B cell (primary cell): ENCODE data around the gene FABP3. TPM values are rescaled to one million over a fixed set of nuclear protein-coding genes. Genes with fewer than 3 reads are reported as not detected.

ENCODE experiments used
- ATAC-seq: fragments of 200-7000 bp; cut with Tn5 transposase; one replicate; pipeline ENCODE4 v1.10.0; 2021; ENCODE audit warnings: low read depth, mild to moderate bottlenecking, moderate number of reproducible peaks, moderate library complexity
- CTCF ChIA-PET: fragments of 350-600 bp; sonication (Branson Sonifier 250); formaldehyde crosslinking; loops from one replicate; lab custom pipeline; 2021; ENCODE audit warnings: antibody characterized with exemption, inconsistent platforms; lab: Charles Lee
- POLR2A ChIA-PET: fragments of 350-600 bp; sonication (Branson Sonifier 250); formaldehyde crosslinking; loops from one replicate; lab custom pipeline; 2021; ENCODE audit warnings: antibody characterized with exemption; lab: Charles Lee
- DNase-seq: peaks from one replicate; pipeline ENCODE4 v3.0.0; 2013
- H2AFZ ChIP-seq: 2 replicates; pipeline ENCODE4 v1.6.1; 2012; ENCODE audit warnings: mild to moderate bottlenecking, low read depth, low read length; ENCODE audit not compliant: insufficient read depth, poor library complexity, severe bottlenecking
- H3K27ac ChIP-seq, 2 donors: 1 replicate in 1 of 2; 2 replicates in 1 of 2; pipeline ENCODE4 v1.5.1; 2012 to 2013; ENCODE audit warnings: low read length in 2 of 2, mild to moderate bottlenecking in 2 of 2, moderate library complexity in 1 of 2
- H3K27me3 ChIP-seq, 4 experiments: fragments of 200-600 bp in 1 of 4; sonication (generic) in 1 of 4; replicated peaks in 1 of 4; 1 replicate in 2 of 4; 2 replicates in 2 of 4; pipeline versions ENCODE4 v1.6.1 to v1.7.0; 2013 to 2016; ENCODE audit warnings: low read length in 3 of 4, mild to moderate bottlenecking in 2 of 4, mixed read lengths in 1 of 4, moderate library complexity in 1 of 4; ENCODE audit not compliant: insufficient read depth in 4 of 4, control insufficient read depth in 3 of 4; ENCODE audit errors: control extremely low read depth in 1 of 4
- H3K36me3 ChIP-seq, 2 experiments: replicated peaks in 1 of 2; 1 replicate in 1 of 2; 2 replicates in 1 of 2; pipeline versions ENCODE4 v1.6.1 to v1.7.1; 2013; ENCODE audit warnings: low read length in 1 of 2; ENCODE audit not compliant: insufficient read depth in 2 of 2, control insufficient read depth in 1 of 2; ENCODE audit errors: control extremely low read depth in 1 of 2, extremely low read depth in 1 of 2
- H3K4me1 ChIP-seq, 2 donors: fragments of 200-600 bp in 1 of 2; sonication (generic) in 1 of 2; 1 replicate in 1 of 2; 2 replicates in 1 of 2; pipeline versions ENCODE4 v1.5.1 to v1.6.1; 2013 to 2017; ENCODE audit warnings: low read length in 2 of 2; ENCODE audit not compliant: control insufficient read depth in 2 of 2, insufficient read depth in 2 of 2
- H3K4me2 ChIP-seq: replicated peaks from 2 replicates; pipeline ENCODE3; 2012; ENCODE audit warnings: mild to moderate bottlenecking, low read depth, low read length; ENCODE audit not compliant: poor library complexity, severe bottlenecking
- H3K4me3 ChIP-seq, 5 experiments: fragments of 200-600 bp in 1 of 5; sonication (generic) in 1 of 5; 1 replicate in 3 of 5; 2 replicates in 2 of 5; pipeline versions ENCODE4 v1.5.1 to v1.7.0; 2011 to 2016; ENCODE audit warnings: low read length in 4 of 5, mild to moderate bottlenecking in 4 of 5, low read depth in 2 of 5, control low read depth in 1 of 5, moderate library complexity in 1 of 5; ENCODE audit not compliant: insufficient read depth in 1 of 5; ENCODE audit errors: control extremely low read depth in 1 of 5, extremely low read depth in 1 of 5
- H3K79me2 ChIP-seq: fragments of 200-600 bp; sonication (generic); one replicate; pipeline ENCODE4 v1.6.0; 2016; ENCODE audit warnings: low read length; ENCODE audit not compliant: control insufficient read depth, insufficient read depth
- H3K9ac ChIP-seq: fragments of 200-600 bp; sonication (generic); 2 replicates; pipeline ENCODE4 v1.6.1; 2017; ENCODE audit warnings: mild to moderate bottlenecking, low read length, moderate library complexity
- H3K9me3 ChIP-seq, 3 donors: one replicate each; pipeline versions ENCODE4 v1.6.1 to v1.7.1; 2013; ENCODE audit warnings: low read length in 2 of 3; ENCODE audit not compliant: control insufficient read depth in 2 of 3, insufficient read depth in 1 of 3; ENCODE audit errors: control extremely low read depth in 1 of 3
- H4K20me1 ChIP-seq: 2 replicates; pipeline ENCODE4 v1.6.0; 2012; ENCODE audit warnings: mild to moderate bottlenecking, low read length; ENCODE audit not compliant: insufficient read depth, control insufficient read depth, poor library complexity, severe bottlenecking
- H3K27ac Mint-ChIP-seq: one replicate; pipeline ENCODE4 v1.8.0; 2021; ENCODE audit warnings: mixed read lengths
- H3K27me3 Mint-ChIP-seq: one replicate; pipeline ENCODE4 v1.8.0; 2021; ENCODE audit warnings: mixed read lengths
- H3K4me1 Mint-ChIP-seq: one replicate; pipeline ENCODE4 v1.8.0; 2021; ENCODE audit warnings: mixed read lengths
- H3K4me3 Mint-ChIP-seq: one replicate; pipeline ENCODE4 v1.8.0; 2021; ENCODE audit warnings: mixed read lengths
- H3K9me3 Mint-ChIP-seq: one replicate; pipeline ENCODE4 v1.8.0; 2022; ENCODE audit warnings: mixed read lengths; ENCODE audit not compliant: insufficient read depth
- EZH2 ChIP-seq: IDR thresholded peaks from 2 replicates; pipeline ENCODE4 v1.6.1; 2012; ENCODE audit warnings: borderline replicate concordance, low read depth, mild to moderate bottlenecking, moderate library complexity, low read length; ENCODE audit not compliant: insufficient read depth, poor library complexity, severe bottlenecking
- WGBS: methylation state at CpG from one replicate; pipeline ENCODE4 v1.1.5; 2013; ENCODE audit warnings: missing lambda C conversion rate; ENCODE audit not compliant: insufficient coverage; 5-methylcytosine and 5-hydroxymethylcytosine counted together
- intact Hi-C: fragments of 100-400 bp; cut with micrococcal nuclease; formaldehyde crosslinking; loops from one replicate; pipeline ENCODE4 v1.10.0; 2022
- polyA plus RNA-seq: library from polyadenylated mRNA; depleted of rRNA; stranded (reverse); fragments of >200 nt; gene quantifications from 2 replicates; pipeline ENCODE4 v1.2.3, GENCODE V29; 2012
- total RNA-seq, 2 donors: library from RNA; stranded (reverse); fragments of 120-200 nt in 1 of 2; gene quantifications; 1 replicate in 1 of 2; 2 replicates in 1 of 2; pipeline versions ENCODE4 v1.2.3 to v1.2.4, GENCODE V29; 2013 to 2022
- TF ChIP-seq, protein P1 (sequence below): fragments of 200-600 bp; IDR thresholded peaks from one replicate; pipeline ENCODE4 v1.8.0; 2022; ENCODE audit warnings: antibody characterized with exemption, mild to moderate bottlenecking

The FABP3 gene
- total and polyA plus RNA-seq, 2 donors (not counting 1 experiment from before 2014, with no cell fraction given), result not detected

DNA sequence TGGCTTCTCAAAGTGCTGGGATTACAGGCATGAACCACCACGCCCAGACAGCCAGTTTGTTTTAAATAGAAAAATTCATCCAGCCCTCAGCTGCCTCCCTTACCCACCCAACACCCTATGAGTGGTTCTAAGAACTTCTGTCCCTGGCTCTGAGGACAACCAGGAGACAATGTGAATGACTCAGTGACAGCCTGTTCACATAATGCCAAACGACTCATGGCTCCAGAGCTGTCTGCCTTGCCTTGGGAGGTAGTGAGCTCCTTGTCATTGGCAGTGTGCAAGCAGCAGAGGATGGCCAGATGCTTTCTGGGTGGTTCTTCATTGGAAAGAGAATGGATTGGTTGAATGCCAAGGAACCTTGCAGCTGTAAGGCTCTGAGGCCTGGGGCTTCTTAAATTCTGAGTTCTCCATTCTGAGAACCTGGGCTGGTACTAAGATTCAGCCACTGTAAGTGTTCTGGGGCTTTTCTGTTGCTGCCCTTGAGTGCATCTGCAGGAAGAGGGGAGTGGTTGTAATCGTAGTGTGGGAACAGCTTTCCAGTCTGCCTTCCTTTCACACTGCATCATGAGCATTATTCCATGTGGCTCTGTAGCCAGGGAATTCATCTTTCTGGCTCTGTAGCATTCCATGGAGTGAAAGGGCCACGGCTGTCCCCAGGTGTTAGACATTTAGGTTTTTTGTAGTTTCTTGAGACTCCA, 45.9 kb upstream of the FABP3 start:
- Histone ChIP-seq H3K4me3 (no peak overlapping the region), H3K4me2 (no peak overlapping the region), H3K36me3 (no peaks in the 10 kb centered on the region), H3K4me1 (peaks cover 21 to 24% of the 10 kb centered on the region in 2 donors), H2AFZ (no peak overlapping the region), H3K9ac (no peak overlapping the region), H3K79me2 (no peaks in the 10 kb centered on the region), H3K9me3 (peaks cover 0 to 5% (median 0%) of the 10 kb centered on the region in 3 donors), H4K20me1 (no peaks in the 10 kb centered on the region), H3K27me3 (peaks cover 0 to 24% (median 9%) of the 10 kb centered on the region in 4 experiments), H3K27ac (no peak overlapping the region)
- Mint-ChIP-seq H3K4me1 (peaks cover 18% of the 10 kb centered on the region), H3K4me3 (no peak overlapping the region), H3K9me3 (no peaks in the 10 kb centered on the region), H3K27me3 (peaks cover 28% of the 10 kb centered on the region), H3K27ac (no peak overlapping the region)
- POLR2A ChIA-PET, result no interaction called here
- intact Hi-C loops, result no loop called here
- WGBS, result 54% methylated on average over 2 of the region's 4 CpGs
- TF ChIP-seq EZH2, result no peak
- TF ChIP-seq, protein P1, sequence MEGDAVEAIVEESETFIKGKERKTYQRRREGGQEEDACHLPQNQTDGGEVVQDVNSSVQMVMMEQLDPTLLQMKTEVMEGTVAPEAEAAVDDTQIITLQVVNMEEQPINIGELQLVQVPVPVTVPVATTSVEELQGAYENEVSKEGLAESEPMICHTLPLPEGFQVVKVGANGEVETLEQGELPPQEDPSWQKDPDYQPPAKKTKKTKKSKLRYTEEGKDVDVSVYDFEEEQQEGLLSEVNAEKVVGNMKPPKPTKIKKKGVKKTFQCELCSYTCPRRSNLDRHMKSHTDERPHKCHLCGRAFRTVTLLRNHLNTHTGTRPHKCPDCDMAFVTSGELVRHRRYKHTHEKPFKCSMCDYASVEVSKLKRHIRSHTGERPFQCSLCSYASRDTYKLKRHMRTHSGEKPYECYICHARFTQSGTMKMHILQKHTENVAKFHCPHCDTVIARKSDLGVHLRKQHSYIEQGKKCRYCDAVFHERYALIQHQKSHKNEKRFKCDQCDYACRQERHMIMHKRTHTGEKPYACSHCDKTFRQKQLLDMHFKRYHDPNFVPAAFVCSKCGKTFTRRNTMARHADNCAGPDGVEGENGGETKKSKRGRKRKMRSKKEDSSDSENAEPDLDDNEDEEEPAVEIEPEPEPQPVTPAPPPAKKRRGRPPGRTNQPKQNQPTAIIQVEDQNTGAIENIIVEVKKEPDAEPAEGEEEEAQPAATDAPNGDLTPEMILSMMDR, result no peak
- CTCF ChIA-PET, result interaction anchor here (0.8 to 10.6 kb wide), 5 partner anchors 9 to 256 kb away, joined by 3 to 133 read pairs (median 26); no protein-coding TSS in a partner anchor
- DNase-seq, result no peak
- ATAC-seq, result no peak

DNA sequence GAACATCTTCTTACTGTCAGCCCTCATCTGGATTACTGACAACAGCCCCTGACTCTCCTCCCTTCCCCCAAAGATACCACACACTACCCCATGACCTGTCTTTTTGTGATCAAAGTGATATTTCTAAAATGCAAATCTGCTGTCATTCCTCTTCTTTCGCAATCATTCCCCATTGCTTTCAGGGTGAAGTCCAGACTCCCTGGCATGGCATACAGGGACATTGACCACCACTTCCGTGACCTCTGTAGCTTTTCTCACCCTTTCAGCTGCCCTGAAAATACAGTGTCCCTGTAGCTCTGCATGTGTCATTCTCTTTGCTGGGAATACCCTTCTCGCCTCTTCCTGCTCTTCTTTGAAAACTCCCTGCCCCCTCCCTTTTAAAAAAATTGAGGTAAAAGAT, 44.3 kb upstream of the FABP3 start:
- H3K4me3 Mint-ChIP-seq, result no peak overlapping the region
- H3K4me1 Mint-ChIP-seq, result peaks cover 11% of the 10 kb centered on the region
- peaks cover 37% of the 10 kb centered on the region for H3K27me3 Mint-ChIP-seq
- Histone ChIP-seq H3K4me2 (no peak overlapping the region), H3K9ac (no peak overlapping the region), H2AFZ (no peak overlapping the region), H3K4me1 (peaks cover 17 to 18% of the 10 kb centered on the region in 2 donors), H3K4me3 (no peak overlapping the region), H3K79me2 (no peaks in the 10 kb centered on the region), H3K36me3 (no peaks in the 10 kb centered on the region), H3K27ac (no peak overlapping the region), H3K9me3 (peaks cover 0 to 10% (median 0%) of the 10 kb centered on the region in 3 donors), H4K20me1 (no peaks in the 10 kb centered on the region), H3K27me3 (peaks cover 0 to 39% (median 17%) of the 10 kb centered on the region in 4 experiments)
- DNase-seq (no peak), ATAC-seq (no peak)
- intact Hi-C loops, result no loop called here
- 93% methylated on average over 2 of the region's 3 CpGs for WGBS
- no peaks in the 10 kb centered on the region for H3K9me3 Mint-ChIP-seq
- CTCF ChIA-PET, result no interaction called here
- TF ChIP-seq EZH2, result no peak
- TF ChIP-seq, protein P1, result no peak
- POLR2A ChIA-PET, result no interaction called here
- no peak overlapping the region for H3K27ac Mint-ChIP-seq
